Karpas-422 (cell line): ENCODE measurements around the gene ROBO4. TPM values are rescaled to one million over a fixed set of nuclear protein-coding genes. Genes with fewer than 3 reads are reported as not detected.

ENCODE experiments used
- DNase-seq: peaks from one replicate; pipeline ENCODE4 v3.0.0-alpha.2; 2015
- H2AFZ ChIP-seq: fragments of 200-600 bp; sonication (generic); 2 replicates; pipeline ENCODE4 v1.6.1; 2014; ENCODE audit warnings: antibody characterized with exemption, low read length, mixed read lengths
- H3K27ac ChIP-seq: fragments of 200-600 bp; sonication (generic); 2 replicates; pipeline ENCODE4 v1.5.1; 2014; ENCODE audit warnings: mild to moderate bottlenecking, low read length, moderate library complexity
- H3K27me3 ChIP-seq: fragments of 200-600 bp; sonication (generic); 2 replicates; pipeline ENCODE4 v1.6.1; 2014; ENCODE audit warnings: low read length, mixed read lengths
- H3K36me3 ChIP-seq: fragments of 200-600 bp; sonication (generic); 2 replicates; pipeline ENCODE4 v1.6.1; 2014; ENCODE audit warnings: low read length, mixed read lengths; ENCODE audit not compliant: insufficient read depth
- H3K4me1 ChIP-seq: fragments of 200-600 bp; sonication (generic); 2 replicates; pipeline ENCODE4 v1.6.1; 2014; ENCODE audit warnings: mild to moderate bottlenecking, low read length, mixed read lengths
- H3K4me2 ChIP-seq: fragments of 200-600 bp; sonication (generic); 2 replicates; pipeline ENCODE4 v1.6.1; 2014; ENCODE audit warnings: low read length, low read depth, mild to moderate bottlenecking; ENCODE audit not compliant: poor library complexity, severe bottlenecking
- H3K4me3 ChIP-seq: fragments of 200-600 bp; sonication (generic); 2 replicates; pipeline ENCODE4 v1.5.1; 2014; ENCODE audit warnings: mild to moderate bottlenecking, antibody characterized with exemption, low read length, mixed read lengths
- H3K79me2 ChIP-seq: fragments of 200-600 bp; sonication (generic); 2 replicates; pipeline ENCODE4 v1.6.1; 2014; ENCODE audit warnings: mild to moderate bottlenecking, low read length, mixed read lengths
- H3K9ac ChIP-seq: fragments of 200-600 bp; sonication (generic); 2 replicates; pipeline ENCODE4 v1.6.0; 2014; ENCODE audit warnings: low read length
- H3K9me2 ChIP-seq: fragments of 200-600 bp; sonication (generic), shearing (Covaris generic); replicated peaks from 2 replicates; pipeline ENCODE4 v1.6.0; 2014; ENCODE audit warnings: mild to moderate bottlenecking, low read length, moderate library complexity; ENCODE audit not compliant: insufficient read depth
- H3K9me3 ChIP-seq: fragments of 300-700, 200-600 bp; sonication (generic); 2 replicates; pipeline ENCODE4 v1.6.1; 2014; ENCODE audit warnings: low read length, mixed read lengths
- H4K20me1 ChIP-seq: fragments of 200-600 bp; sonication (generic); 2 replicates; pipeline ENCODE4 v1.6.1; 2014; ENCODE audit warnings: mild to moderate bottlenecking, antibody characterized with exemption, low read length, low read depth; ENCODE audit not compliant: insufficient read depth
- total RNA-seq: library from RNA; depleted of rRNA; stranded (reverse); fragments of >200 nt; shearing (Covaris generic); gene quantifications from 2 replicates; pipeline ENCODE4 v1.2.3, GENCODE V29; 2014; ENCODE audit warnings: low replicate concordance

Gene ROBO4
- total RNA-seq, 1 experiment from 2014 or later: not detected

DNA sequence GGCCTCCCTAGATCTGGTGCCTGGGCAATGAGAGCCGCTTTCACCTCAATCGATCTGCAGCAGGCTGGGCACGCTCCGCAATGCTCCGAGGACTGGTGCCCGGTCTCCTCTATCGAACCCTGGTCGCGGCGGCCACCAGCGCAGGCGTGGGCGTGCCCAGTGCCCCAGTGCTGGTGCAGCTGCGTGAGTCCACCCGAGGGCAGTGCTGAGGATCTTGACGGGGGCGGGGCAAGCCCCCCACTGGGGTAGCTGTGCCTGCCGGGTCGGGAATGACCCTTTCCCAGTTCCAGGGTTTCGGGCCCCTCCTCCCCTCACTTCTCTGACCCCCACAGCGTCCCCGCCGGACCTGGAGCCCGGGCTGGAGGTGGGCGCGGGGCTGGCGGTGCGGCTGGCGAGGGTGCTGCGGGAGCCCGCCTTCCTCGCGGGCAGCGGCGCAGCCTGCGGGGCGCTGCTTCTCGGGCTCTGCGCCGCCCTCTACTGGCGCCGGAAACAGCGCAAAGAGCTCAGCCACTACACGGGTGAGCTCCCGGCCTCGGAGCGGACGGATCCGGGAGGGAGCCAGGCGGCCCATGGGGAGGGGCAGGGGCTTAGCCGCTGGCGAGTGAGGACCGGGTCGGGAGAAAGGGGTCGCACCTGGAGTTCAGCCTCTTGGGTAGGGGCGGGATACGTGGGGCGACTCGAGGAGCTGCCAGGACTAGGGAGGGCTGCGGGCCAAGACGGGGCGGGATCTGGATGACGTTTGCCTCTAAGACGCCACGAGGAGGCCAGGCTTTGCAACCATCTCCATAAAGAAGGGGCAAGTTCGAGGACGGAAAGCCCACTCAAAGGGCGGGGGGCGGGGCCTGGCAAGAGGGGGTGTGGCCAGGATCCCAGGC, 21.5 kb downstream of the ROBO4 start:
- Histone ChIP-seq H2AFZ (peak overlapping the region; percentile 75), H3K27ac (no peak overlapping the region), H3K9ac (peak overlapping the region; percentile 72), H3K9me3 (no peaks in the 10 kb centered on the region), H3K27me3 (no peaks in the 10 kb centered on the region), H3K36me3 (no peaks in the 10 kb centered on the region), H3K4me2 (peak overlapping the region; percentile 68), H3K79me2 (no peaks in the 10 kb centered on the region), H3K9me2 (no peaks in the 10 kb centered on the region), H4K20me1 (no peaks in the 10 kb centered on the region), H3K4me3 (peak overlapping the region; percentile 67; the same call in 1 of the 2 replicates), H3K4me1 (peaks cover 5% of the 10 kb centered on the region)
- peak; percentile 86 for DNase-seq

DNA sequence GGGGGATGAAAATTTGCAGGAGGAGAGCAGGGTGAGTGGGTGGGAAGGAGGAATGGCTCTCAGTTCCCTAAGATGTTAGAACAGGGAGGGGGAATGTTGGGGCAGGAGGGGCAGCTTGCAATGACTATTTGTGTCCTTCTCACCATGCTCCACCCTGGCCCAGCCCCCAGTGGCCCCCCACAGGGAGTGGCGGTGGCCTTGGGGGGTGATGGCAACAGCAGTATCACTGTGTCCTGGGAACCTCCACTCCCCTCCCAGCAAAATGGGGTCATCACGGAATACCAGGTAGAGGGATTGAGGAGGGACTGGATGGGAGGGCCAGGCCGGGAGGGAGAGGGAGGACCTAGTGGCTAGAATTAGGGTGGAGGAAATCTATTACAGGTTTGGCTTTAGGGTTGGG, 22.3 kb downstream of the ROBO4 start:
- Histone ChIP-seq H3K4me2 (no peak overlapping the region), H3K9me2 (no peaks in the 10 kb centered on the region), H2AFZ (no peak overlapping the region), H3K27ac (no peak overlapping the region), H3K36me3 (no peaks in the 10 kb centered on the region), H3K79me2 (no peaks in the 10 kb centered on the region), H4K20me1 (no peaks in the 10 kb centered on the region), H3K9ac (no peak overlapping the region), H3K27me3 (no peaks in the 10 kb centered on the region), H3K4me3 (no peak overlapping the region), H3K9me3 (no peaks in the 10 kb centered on the region), H3K4me1 (peaks cover 5% of the 10 kb centered on the region)
- no peak for DNase-seq

DNA sequence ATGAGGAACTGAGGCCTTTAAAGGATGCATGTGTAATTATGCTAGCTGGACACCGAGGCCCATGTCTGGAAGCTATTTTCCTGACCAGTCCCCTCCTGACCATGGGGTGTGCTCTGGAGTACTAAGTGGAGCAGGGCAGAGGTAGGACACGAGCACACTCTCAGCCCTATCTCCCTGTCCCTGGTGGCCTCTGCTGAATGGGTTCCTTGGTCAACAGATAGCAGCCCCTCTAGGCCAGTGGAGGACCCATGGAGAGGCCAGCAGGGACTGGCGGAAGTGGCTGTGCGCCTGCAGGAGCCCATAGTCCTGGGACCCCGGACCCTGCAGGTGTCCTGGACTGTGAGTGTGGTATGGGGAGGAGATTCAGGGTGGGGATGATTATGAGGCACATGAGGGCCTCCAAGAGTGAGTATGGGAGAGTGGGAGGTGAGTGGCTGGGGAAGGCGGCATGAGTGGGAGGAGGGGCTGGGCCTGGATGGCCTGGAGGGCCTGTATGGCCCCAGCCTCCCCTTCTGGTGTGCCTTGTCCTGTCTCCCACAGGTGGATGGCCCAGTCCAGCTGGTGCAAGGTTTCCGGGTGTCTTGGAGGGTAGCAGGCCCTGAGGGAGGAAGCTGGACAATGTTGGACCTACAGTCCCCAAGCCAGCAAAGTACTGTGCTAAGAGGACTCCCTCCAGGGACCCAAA, 23.0 kb downstream of the ROBO4 start:
- no peaks in the 10 kb centered on the region for H3K27me3 ChIP-seq
- no peak overlapping the region for H3K9ac ChIP-seq
- no peaks in the 10 kb centered on the region for H3K79me2 ChIP-seq
- H3K9me3 ChIP-seq: no peaks in the 10 kb centered on the region
- no peaks in the 10 kb centered on the region for H3K9me2 ChIP-seq
- H3K4me3 ChIP-seq: no peak overlapping the region
- H3K27ac ChIP-seq: no peak overlapping the region
- no peak overlapping the region for H3K4me2 ChIP-seq
- H3K4me1 ChIP-seq: peaks cover 5% of the 10 kb centered on the region
- no peak for DNase-seq
- no peak overlapping the region for H2AFZ ChIP-seq
- H4K20me1 ChIP-seq: no peaks in the 10 kb centered on the region
- H3K36me3 ChIP-seq: no peaks in the 10 kb centered on the region

DNA sequence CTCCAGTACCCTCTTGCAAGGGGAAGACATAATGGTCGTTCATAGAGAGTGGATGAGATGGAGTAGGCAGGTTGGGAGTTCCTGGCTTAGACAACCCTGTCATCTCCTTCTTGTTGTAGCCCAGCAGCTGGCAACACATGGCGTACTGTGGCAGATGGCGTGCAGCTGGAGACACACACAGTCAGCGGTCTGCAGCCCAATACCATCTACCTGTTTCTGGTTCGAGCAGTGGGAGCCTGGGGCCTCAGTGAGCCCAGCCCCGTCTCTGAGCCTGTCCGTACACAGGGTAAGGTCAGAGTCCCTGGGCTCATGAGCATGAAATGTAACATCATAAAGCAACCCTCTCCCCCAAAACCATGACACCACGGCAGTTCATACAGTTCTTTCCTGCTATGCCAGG, 23.7 kb downstream of the ROBO4 start:
- H3K27me3 ChIP-seq: no peaks in the 10 kb centered on the region
- H4K20me1 ChIP-seq: no peaks in the 10 kb centered on the region
- no peak for DNase-seq
- no peaks in the 10 kb centered on the region for H3K79me2 ChIP-seq
- H3K4me1 ChIP-seq: peaks cover 5% of the 10 kb centered on the region
- no peak overlapping the region for H3K4me3 ChIP-seq
- H3K36me3 ChIP-seq: no peaks in the 10 kb centered on the region
- no peak overlapping the region for H3K4me2 ChIP-seq
- no peaks in the 10 kb centered on the region for H3K9me2 ChIP-seq
- no peak overlapping the region for H3K27ac ChIP-seq
- no peak overlapping the region for H3K9ac ChIP-seq
- no peaks in the 10 kb centered on the region for H3K9me3 ChIP-seq
- no peak overlapping the region for H2AFZ ChIP-seq

DNA sequence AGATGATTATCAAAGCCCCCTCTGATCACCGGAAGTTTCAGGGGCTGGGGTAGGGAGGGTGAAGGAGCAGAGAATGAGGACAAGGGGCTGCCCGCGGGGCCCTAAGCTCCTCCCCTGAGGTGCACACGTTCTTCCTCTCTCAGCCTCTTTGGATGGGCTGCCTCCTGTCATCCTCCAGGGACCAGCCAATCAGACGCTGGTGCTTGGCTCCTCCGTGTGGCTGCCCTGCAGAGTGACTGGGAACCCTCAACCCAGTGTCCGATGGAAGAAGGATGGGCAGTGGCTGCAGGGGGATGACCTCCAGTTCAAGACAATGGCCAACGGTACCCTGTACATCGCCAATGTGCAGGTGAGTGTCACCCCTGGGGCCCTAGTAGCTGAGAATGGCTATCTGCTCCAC, 24.9 kb downstream of the ROBO4 start:
- Histone ChIP-seq H2AFZ (peak overlapping the region; percentile 71; the same call in 1 of the 2 replicates), H3K4me3 (peak overlapping the region; percentile 34; the same call in 1 of the 2 replicates), H4K20me1 (no peaks in the 10 kb centered on the region), H3K4me2 (peak overlapping the region; percentile 38), H3K27ac (no peak overlapping the region), H3K9me2 (no peaks in the 10 kb centered on the region), H3K9ac (no peak overlapping the region), H3K4me1 (peaks cover 5% of the 10 kb centered on the region), H3K9me3 (no peaks in the 10 kb centered on the region), H3K79me2 (no peaks in the 10 kb centered on the region), H3K27me3 (no peaks in the 10 kb centered on the region), H3K36me3 (no peaks in the 10 kb centered on the region)
- DNase-seq: peak; percentile 68

DNA sequence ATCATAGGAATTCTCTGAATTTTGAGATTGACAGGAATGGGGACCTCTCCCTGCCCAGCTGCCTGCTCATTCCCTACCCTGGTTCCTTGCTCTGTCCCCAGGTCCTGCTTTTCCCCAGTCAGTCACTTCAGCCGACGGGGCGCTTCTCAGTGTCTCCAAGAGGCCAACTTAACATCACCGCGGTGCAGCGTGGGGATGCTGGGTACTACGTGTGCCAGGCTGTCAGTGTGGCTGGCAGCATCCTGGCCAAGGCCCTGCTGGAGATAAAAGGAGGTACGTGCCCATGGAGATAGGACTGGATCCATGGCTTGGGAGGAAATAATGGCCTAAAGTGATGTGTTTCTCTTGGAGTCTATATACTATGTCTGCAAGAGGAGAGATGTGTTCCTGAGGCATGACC, 25.4 kb downstream of the ROBO4 start:
- Histone ChIP-seq H3K27ac (no peak overlapping the region), H3K4me2 (no peak overlapping the region), H3K4me3 (no peak overlapping the region), H3K9me2 (no peaks in the 10 kb centered on the region), H3K9me3 (no peaks in the 10 kb centered on the region), H2AFZ (peak overlapping the region; percentile 71; the same call in 1 of the 2 replicates), H3K4me1 (peaks cover 5% of the 10 kb centered on the region), H4K20me1 (no peaks in the 10 kb centered on the region), H3K36me3 (no peaks in the 10 kb centered on the region), H3K9ac (no peak overlapping the region), H3K27me3 (no peaks in the 10 kb centered on the region), H3K79me2 (no peaks in the 10 kb centered on the region)
- no peak for DNase-seq

DNA sequence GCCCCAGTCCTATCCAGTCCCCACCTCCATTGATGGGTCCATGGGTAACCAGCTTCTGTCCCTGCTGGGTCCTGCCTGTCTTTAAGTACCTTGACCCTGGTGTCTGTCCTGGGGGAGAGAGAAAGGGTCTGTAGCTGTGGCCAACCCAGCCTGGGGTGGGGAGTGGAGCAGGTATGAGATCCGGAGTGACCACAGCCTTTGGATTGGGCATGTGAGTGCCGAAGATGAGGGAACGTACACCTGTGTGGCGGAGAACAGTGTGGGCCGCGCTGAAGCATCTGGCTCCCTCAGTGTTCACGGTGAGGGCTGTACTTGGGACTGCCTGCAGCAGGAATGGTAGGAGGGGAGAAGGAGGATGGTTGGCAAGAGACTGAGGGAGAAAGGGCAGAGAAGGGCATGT, 27.2 kb downstream of the ROBO4 start:
- Histone ChIP-seq H3K4me1 (no peaks in the 10 kb centered on the region; the same call in 1 of the 2 replicates), H3K4me3 (no peak overlapping the region), H3K36me3 (no peaks in the 10 kb centered on the region), H3K79me2 (no peaks in the 10 kb centered on the region), H3K9me3 (no peaks in the 10 kb centered on the region), H4K20me1 (no peaks in the 10 kb centered on the region), H3K4me2 (no peak overlapping the region), H3K9ac (no peak overlapping the region), H2AFZ (no peak overlapping the region), H3K27me3 (no peaks in the 10 kb centered on the region), H3K27ac (no peak overlapping the region), H3K9me2 (no peaks in the 10 kb centered on the region)
- DNase-seq: no peak

DNA sequence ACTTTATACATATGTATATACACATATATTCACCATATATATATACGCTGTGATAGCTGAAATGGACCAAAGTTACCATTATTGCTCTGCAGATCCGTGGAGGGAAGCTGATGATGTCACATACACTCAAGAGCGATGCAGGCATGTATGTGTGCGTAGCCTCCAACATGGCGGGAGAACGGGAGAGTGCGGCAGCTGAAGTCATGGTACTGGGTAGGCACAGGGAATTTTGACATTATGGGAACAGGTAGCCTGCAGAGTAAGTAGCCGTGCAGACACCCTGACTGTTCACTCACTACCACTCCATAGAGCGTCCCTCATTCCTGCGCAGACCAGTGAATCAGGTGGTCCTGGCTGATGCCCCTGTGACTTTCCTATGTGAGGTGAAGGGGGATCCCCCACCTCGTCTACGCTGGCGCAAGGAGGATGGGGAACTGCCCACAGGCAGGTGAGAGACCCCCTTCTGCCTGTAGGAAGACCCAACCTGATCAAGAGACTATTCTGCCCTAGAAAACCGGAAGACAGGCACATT, 27.7 kb downstream of the ROBO4 start:
- no peaks in the 10 kb centered on the region; the same call in 1 of the 2 replicates for H3K4me1 ChIP-seq
- no peak overlapping the region for H3K9ac ChIP-seq
- no peak overlapping the region for H3K4me2 ChIP-seq
- H4K20me1 ChIP-seq: no peaks in the 10 kb centered on the region
- no peak overlapping the region for H3K4me3 ChIP-seq
- DNase-seq: no peak
- no peaks in the 10 kb centered on the region for H3K9me3 ChIP-seq
- H3K79me2 ChIP-seq: no peaks in the 10 kb centered on the region
- no peaks in the 10 kb centered on the region for H3K36me3 ChIP-seq
- H3K27me3 ChIP-seq: no peaks in the 10 kb centered on the region
- no peaks in the 10 kb centered on the region for H3K9me2 ChIP-seq
- H2AFZ ChIP-seq: no peak overlapping the region
- no peak overlapping the region for H3K27ac ChIP-seq
